Tibial nerve (tissue), 4 donors: ENCODE measurements around the gene OPHN1. TPM values are rescaled to one million over a fixed set of nuclear protein-coding genes. Genes with fewer than 3 reads are reported as not detected.
A peak's percentile ranks its signal among the peaks of the same experiment; 100 is the strongest.

ENCODE experiments used
- DNase-seq, 2 donors: peaks; one replicate each; pipeline ENCODE4 v3.0.0-alpha.2; 2019; ENCODE audit warnings: low spot score in 2 of 2
- H3K27ac ChIP-seq, 4 donors: fragments of 200-600 bp; sonication (generic) in 3 of 4; one replicate each; pipeline ENCODE4 v1.5.1; 2017 to 2019; ENCODE audit warnings: mild to moderate bottlenecking in 1 of 4
- H3K27me3 ChIP-seq, 2 donors: fragments of 200-600 bp; sonication (generic) in 1 of 2; one replicate each; pipeline versions ENCODE4 v1.5.1 to v1.6.0; 2017 to 2019
- H3K36me3 ChIP-seq, 3 donors: fragments of 200-600 bp; sonication (generic); one replicate each; pipeline ENCODE4 v1.5.1; 2018 to 2019
- H3K4me1 ChIP-seq, 4 donors: fragments of 200-600 bp; sonication (generic) in 3 of 4; one replicate each; pipeline ENCODE4 v1.5.1; 2017 to 2019
- H3K4me3 ChIP-seq, 4 donors: fragments of 200-600 bp; sonication (generic) in 3 of 4; one replicate each; pipeline ENCODE4 v1.5.1; 2017 to 2019; ENCODE audit warnings: mild to moderate bottlenecking in 1 of 4, moderate library complexity in 1 of 4
- H3K9me3 ChIP-seq, 4 donors: fragments of 200-600 bp; sonication (generic) in 3 of 4; one replicate each; pipeline ENCODE4 v1.5.1; 2017 to 2019
- EP300 ChIP-seq, 2 donors: sonication (generic); formaldehyde crosslinking; IDR thresholded peaks; one replicate each; pipeline ENCODE4 v1.6.1; 2017; ENCODE audit warnings: antibody characterized with exemption in 2 of 2, mild to moderate bottlenecking in 1 of 2
- POLR2A ChIP-seq, 2 donors: fragments of 450-650 bp; IDR thresholded peaks; one replicate each; pipeline ENCODE4 v1.6.1; 2017; ENCODE audit warnings: antibody characterized with exemption in 2 of 2, mild to moderate bottlenecking in 2 of 2, moderate library complexity in 2 of 2
- WGBS, 2 donors: methylation state at CpG; one replicate each; pipeline ENCODE4 v1.1.5; 2018; 5-methylcytosine and 5-hydroxymethylcytosine counted together
- total RNA-seq, 4 donors: library from RNA; depleted of rRNA; stranded (reverse); fragments of >200 nt; gene quantifications; one replicate each; pipeline ENCODE4 v1.1.0, GENCODE V29; 2016
- TF ChIP-seq, protein P1 (sequence below), 5 experiments: fragments of 200-600 bp in 3 of 5; fragments of 450-650 bp in 2 of 5; sonication (generic) in 3 of 5; IDR thresholded peaks; one replicate each; pipeline ENCODE4 v1.5.1; 2016 to 2019; ENCODE audit warnings: antibody characterized with exemption in 5 of 5, mild to moderate bottlenecking in 3 of 5, moderate library complexity in 2 of 5

The OPHN1 gene
- total RNA-seq, 4 donors from 2014 or later: 13.2 to 27.1 (median 20.5) TPM

DNA sequence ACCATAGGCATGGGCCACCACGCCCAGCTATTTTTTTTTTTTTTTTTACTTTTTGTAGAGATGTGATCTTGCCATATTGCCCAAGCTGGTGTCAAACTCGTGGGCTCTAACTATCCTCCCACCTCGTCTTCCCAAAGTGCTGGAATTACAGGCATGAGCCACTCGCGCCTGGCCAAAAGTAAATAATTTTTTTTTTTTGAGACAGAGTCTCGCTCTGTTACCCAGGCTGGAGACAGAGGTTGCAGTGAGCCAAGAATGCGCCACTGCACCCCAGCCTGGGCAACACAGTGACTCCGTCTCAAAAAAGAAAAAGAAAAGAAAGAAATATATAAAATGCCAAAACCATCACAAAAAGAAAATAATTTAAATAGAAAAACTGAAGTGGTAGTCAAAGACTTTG lies 18.4 kb upstream of the OPHN1 start:
- Histone ChIP-seq H3K27me3 (no peaks in the 10 kb centered on the region), H3K36me3 (no peaks in the 10 kb centered on the region), H3K4me1 (no peaks in the 10 kb centered on the region), H3K4me3 (no peak overlapping the region), H3K9me3 (no peaks in the 10 kb centered on the region), H3K27ac (no peak overlapping the region)
- WGBS, 2 donors: 46 to 58% methylated on average over 8 of the region's 8 CpGs
- no peak for DNase-seq
- TF ChIP-seq POLR2A (IDR thresholded peaks at IDR 0.05): no peak
- no peak for TF ChIP-seq EP300 (IDR thresholded peaks at IDR 0.05)
- TF ChIP-seq, protein P1, sequence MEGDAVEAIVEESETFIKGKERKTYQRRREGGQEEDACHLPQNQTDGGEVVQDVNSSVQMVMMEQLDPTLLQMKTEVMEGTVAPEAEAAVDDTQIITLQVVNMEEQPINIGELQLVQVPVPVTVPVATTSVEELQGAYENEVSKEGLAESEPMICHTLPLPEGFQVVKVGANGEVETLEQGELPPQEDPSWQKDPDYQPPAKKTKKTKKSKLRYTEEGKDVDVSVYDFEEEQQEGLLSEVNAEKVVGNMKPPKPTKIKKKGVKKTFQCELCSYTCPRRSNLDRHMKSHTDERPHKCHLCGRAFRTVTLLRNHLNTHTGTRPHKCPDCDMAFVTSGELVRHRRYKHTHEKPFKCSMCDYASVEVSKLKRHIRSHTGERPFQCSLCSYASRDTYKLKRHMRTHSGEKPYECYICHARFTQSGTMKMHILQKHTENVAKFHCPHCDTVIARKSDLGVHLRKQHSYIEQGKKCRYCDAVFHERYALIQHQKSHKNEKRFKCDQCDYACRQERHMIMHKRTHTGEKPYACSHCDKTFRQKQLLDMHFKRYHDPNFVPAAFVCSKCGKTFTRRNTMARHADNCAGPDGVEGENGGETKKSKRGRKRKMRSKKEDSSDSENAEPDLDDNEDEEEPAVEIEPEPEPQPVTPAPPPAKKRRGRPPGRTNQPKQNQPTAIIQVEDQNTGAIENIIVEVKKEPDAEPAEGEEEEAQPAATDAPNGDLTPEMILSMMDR (IDR thresholded peaks at IDR 0.05): no peak

DNA sequence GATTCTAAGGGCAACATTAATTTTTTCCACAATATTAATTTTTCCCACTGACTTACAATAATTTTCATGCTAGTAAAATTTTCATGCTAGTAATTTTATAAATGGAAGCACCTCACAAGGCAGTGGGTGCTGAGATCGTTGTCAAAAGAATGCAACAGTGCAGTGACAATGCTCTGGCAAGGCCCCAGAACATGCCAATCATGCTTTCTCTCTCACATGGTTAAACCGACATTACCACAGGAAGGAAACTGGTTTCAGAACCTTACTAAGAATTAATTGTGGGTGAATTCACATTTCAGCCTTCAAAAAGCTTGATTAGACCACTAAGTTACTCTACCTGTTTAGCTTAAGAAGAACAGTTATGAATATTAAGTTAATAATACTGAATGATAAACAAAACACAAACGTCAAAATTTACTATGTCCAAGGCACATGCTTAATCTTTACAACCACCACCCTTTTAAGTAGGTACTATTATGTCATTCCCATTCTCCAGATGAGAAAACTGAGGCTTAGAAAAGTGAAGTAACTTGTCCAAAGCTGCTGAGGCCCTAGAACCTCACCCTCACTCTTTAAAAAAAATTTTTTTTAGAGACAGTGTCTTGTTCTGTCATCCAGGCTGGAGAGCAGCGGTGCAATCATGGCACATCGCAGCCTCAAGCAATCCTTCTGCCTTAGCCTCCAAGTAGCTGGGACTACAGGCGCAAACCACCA lies 10.0 kb upstream of the OPHN1 start:
- Histone ChIP-seq H3K27me3 (no peaks in the 10 kb centered on the region), H3K9me3 (no peaks in the 10 kb centered on the region), H3K36me3 (no peaks in the 10 kb centered on the region), H3K4me3 (no peak overlapping the region), H3K4me1 (peaks cover 0 to 14% (median 7%) of the 10 kb centered on the region in 4 donors), H3K27ac (no peak overlapping the region)
- DNase-seq: no peak
- 56 to 59% methylated on average over 6 of the region's 6 CpGs for WGBS, 2 donors
- TF ChIP-seq, protein P1 (IDR thresholded peaks at IDR 0.05): no peak
- TF ChIP-seq EP300 (IDR thresholded peaks at IDR 0.05) (no peak), POLR2A (IDR thresholded peaks at IDR 0.05) (no peak)

DNA sequence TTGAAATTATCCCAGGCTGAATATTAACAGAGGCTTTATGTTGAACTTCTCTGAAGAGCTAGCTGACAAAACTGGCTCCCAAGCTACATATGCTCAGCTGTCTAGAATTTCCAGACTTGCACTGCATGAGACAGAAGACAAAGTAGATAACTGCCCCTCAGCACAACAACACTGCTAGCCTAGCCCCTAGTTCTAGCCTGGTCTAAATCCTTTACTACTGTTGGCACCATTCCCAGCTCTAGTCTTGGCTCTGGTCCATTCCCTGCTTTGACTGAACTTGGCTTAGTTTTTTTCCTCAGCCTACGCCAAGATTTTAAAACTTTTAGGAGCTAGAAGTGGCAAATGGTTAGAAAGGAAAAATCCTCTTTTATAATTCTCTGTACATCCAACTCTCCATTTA lies 7.6 kb upstream of the OPHN1 start:
- no peaks in the 10 kb centered on the region for H3K36me3 ChIP-seq
- H3K27me3 ChIP-seq: no peaks in the 10 kb centered on the region
- H3K27ac ChIP-seq: peak overlapping the region in 2 of 4 donors; percentile 23 to 61
- H3K4me1 ChIP-seq: peaks cover 0 to 14% (median 7%) of the 10 kb centered on the region in 4 donors
- DNase-seq: peak; percentile 33 to 75
- H3K4me3 ChIP-seq: no peak overlapping the region
- H3K9me3 ChIP-seq: no peaks in the 10 kb centered on the region
- 4 to 33% methylated on average over 1 of the region's 1 CpG for WGBS, 2 donors
- TF ChIP-seq POLR2A (IDR thresholded peaks at IDR 0.05) (no peak), EP300 (IDR thresholded peaks at IDR 0.05) (peak in 1 of 2 donors; percentile 20)
- TF ChIP-seq, protein P1 (IDR thresholded peaks at IDR 0.05): no peak

DNA sequence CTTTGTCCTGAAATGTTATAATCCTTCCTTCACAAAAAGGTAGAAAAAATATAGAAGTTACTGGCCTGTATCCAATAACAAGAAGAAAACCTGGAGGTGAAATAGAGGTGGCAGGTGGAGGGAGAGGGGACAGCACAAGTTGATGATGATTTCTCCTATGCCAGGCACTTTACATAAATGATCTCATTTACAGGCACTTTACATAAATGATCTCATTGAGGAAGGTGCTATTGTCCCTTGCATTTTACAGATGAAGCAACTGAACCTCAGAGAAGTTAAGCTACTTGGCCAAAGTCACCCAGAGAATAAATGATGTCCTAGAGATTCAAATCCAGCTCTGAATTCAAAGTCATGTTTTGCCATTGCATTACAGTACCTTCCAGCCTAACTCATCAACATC lies 7.1 kb upstream of the OPHN1 start:
- H3K27me3 ChIP-seq: no peaks in the 10 kb centered on the region
- H3K27ac ChIP-seq: peak overlapping the region in 2 of 4 donors; percentile 23 to 61
- H3K4me3 ChIP-seq: no peak overlapping the region
- no peaks in the 10 kb centered on the region for H3K36me3 ChIP-seq
- TF ChIP-seq, protein P1 (IDR thresholded peaks at IDR 0.05): no peak
- TF ChIP-seq POLR2A (IDR thresholded peaks at IDR 0.05): no peak
- no peak for TF ChIP-seq EP300 (IDR thresholded peaks at IDR 0.05)
- H3K9me3 ChIP-seq: no peaks in the 10 kb centered on the region
- H3K4me1 ChIP-seq: peaks cover 0 to 14% (median 7%) of the 10 kb centered on the region in 4 donors
- no peak for DNase-seq

DNA sequence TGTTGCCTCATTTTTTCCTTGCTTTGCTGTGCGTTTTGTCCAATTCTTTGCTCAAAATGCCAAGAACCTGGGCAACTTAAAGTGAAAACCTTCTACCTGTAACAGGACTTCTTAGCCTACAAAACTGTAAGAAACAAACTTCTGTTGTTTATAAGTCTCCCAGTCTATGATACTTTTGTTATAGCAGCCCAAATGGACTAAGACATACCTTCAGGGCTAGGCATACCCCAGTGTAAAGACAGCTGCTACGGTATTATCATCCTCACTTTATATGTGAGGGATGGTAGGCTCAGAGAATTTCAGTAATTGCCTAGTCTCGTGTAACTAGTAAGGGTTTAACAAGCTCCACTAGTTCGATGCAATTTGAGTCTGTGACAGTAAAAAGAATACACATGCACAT lies 6.0 kb upstream of the OPHN1 start:
- Histone ChIP-seq H3K27ac (no peak overlapping the region), H3K4me1 (peaks cover 0 to 17% (median 7%) of the 10 kb centered on the region in 4 donors), H3K36me3 (no peaks in the 10 kb centered on the region), H3K4me3 (no peak overlapping the region), H3K27me3 (no peaks in the 10 kb centered on the region), H3K9me3 (no peaks in the 10 kb centered on the region)
- 82 to 98% methylated on average over 4 of the region's 4 CpGs for WGBS, 2 donors
- TF ChIP-seq, protein P1 (IDR thresholded peaks at IDR 0.05): no peak
- TF ChIP-seq POLR2A (IDR thresholded peaks at IDR 0.05) (no peak), EP300 (IDR thresholded peaks at IDR 0.05) (no peak)
- no peak for DNase-seq
